Neural cell (in vitro differentiated cells): Measurements from ENCODE around the gene GABRB1.

Experiments used
- EP300 ChIP-seq: fragments of 450-650 bp; conservative IDR thresholded peaks from 2 replicates; pipeline ENCODE4 v1.6.1; 2014; ENCODE audit warnings: antibody characterized with exemption, mild to moderate bottlenecking, moderate library complexity; ENCODE audit not compliant: poor library complexity, severe bottlenecking
- EZH2 ChIP-seq: fragments of 200-600, 300-800 bp; shearing (Covaris generic), sonication (generic); IDR thresholded peaks from 2 replicates; pipeline ENCODE4 v1.6.1; 2014; ENCODE audit warnings: antibody characterized with exemption, low read length, borderline replicate concordance, mild to moderate bottlenecking; ENCODE audit not compliant: insufficient read depth, poor library complexity, severe bottlenecking
- POLR2AphosphoS5 ChIP-seq: IDR thresholded peaks from 2 replicates; pipeline ENCODE4 v1.6.1; 2012
- TF ChIP-seq, protein P1 (sequence below): fragments of 450-650 bp; IDR thresholded peaks from 2 replicates; pipeline ENCODE4 v1.5.1; 2014; ENCODE audit warnings: antibody characterized with exemption, mild to moderate bottlenecking, moderate library complexity; ENCODE audit not compliant: poor library complexity, severe bottlenecking

DNA sequence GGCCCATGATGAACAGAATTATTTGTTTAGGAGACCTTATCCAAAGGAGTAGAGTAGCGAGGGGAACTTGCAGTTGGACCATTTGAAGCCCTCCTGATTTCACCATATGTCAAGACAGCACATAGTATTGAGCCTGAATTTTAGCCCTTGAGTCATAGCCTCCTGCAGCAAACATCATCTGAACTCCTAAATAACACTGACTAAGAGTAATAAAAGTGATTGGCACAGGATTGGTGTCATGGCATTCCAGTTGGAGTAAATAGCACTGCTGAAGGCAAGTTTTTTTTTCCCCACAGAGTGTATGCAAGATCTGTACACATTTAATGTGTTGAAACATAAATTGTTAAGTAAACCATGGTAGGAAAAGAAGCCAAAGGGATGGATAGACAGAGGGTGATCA, 343.1 kb downstream of the GABRB1 start:
- TF ChIP-seq POLR2AphosphoS5 = no peak
- no peak for TF ChIP-seq EZH2
- TF ChIP-seq, protein P1, sequence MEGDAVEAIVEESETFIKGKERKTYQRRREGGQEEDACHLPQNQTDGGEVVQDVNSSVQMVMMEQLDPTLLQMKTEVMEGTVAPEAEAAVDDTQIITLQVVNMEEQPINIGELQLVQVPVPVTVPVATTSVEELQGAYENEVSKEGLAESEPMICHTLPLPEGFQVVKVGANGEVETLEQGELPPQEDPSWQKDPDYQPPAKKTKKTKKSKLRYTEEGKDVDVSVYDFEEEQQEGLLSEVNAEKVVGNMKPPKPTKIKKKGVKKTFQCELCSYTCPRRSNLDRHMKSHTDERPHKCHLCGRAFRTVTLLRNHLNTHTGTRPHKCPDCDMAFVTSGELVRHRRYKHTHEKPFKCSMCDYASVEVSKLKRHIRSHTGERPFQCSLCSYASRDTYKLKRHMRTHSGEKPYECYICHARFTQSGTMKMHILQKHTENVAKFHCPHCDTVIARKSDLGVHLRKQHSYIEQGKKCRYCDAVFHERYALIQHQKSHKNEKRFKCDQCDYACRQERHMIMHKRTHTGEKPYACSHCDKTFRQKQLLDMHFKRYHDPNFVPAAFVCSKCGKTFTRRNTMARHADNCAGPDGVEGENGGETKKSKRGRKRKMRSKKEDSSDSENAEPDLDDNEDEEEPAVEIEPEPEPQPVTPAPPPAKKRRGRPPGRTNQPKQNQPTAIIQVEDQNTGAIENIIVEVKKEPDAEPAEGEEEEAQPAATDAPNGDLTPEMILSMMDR = no peak
- TF ChIP-seq EP300 = no peak
